Panc1 (cell line): ENCODE measurements around the gene C13orf46. TPM values are rescaled to one million over a fixed set of nuclear protein-coding genes. Genes with fewer than 3 reads are reported as not detected.

ENCODE experiments used
- ATAC-seq: fragments of 200-7000 bp; cut with Tn5 transposase; 2 replicates; pipeline ENCODE4 v1.9.1; 2020; ENCODE audit warnings: mild to moderate bottlenecking, moderate library complexity
- BruUV-seq: library from RNA; stranded (reverse); fragments of 400-500 nt; replicated peaks from 2 replicates; lab custom pipeline; 2021; lab: Mats Ljungman, UMichigan
- CTCF ChIA-PET: fragments of 300-600 bp; sonication (Branson Sonifier 250); formaldehyde crosslinking; loops from one replicate; lab custom pipeline; 2022; ENCODE audit warnings: antibody characterized with exemption; lab: Charles Lee
- POLR2A ChIA-PET: fragments of 300-600 bp; sonication (Branson Sonifier 250); formaldehyde crosslinking; loops from one replicate; lab custom pipeline; 2022; ENCODE audit warnings: antibody characterized with exemption; lab: Charles Lee
- DNase-seq: peaks from one replicate; pipeline ENCODE4 v3.0.0-alpha.2; 2010; ENCODE audit warnings: low read depth, low spot score
- H3K27ac ChIP-seq: 2 replicates; pipeline ENCODE4 v1.5.1; 2011; ENCODE audit warnings: mild to moderate bottlenecking, low read length, inconsistent platforms
- H3K27me3 ChIP-seq: fragments of 200-500 bp; sonication (Bioruptor generic); 2 replicates; pipeline ENCODE4 v1.6.0; 2014; ENCODE audit warnings: low read length, inconsistent platforms; ENCODE audit not compliant: control insufficient read depth, insufficient read depth
- H3K36me3 ChIP-seq: fragments of 200-500 bp; sonication (Bioruptor generic); 2 replicates; pipeline ENCODE4 v1.5.1; 2014; ENCODE audit warnings: inconsistent platforms, mild to moderate bottlenecking, low read length, moderate library complexity; ENCODE audit not compliant: control insufficient read depth, insufficient read depth
- H3K4me1 ChIP-seq: 2 replicates; pipeline ENCODE4 v1.5.1; 2011; ENCODE audit warnings: inconsistent platforms, mild to moderate bottlenecking, low read length, moderate library complexity; ENCODE audit not compliant: control insufficient read depth, insufficient read depth
- H3K4me3 ChIP-seq, 2 experiments: 2 replicates each; pipeline ENCODE4 v1.5.1; 2011 to 2012; ENCODE audit warnings: low read depth in 2 of 2, low read length in 2 of 2, mild to moderate bottlenecking in 2 of 2, inconsistent platforms in 1 of 2, moderate library complexity in 1 of 2
- H3K9me3 ChIP-seq: fragments of 200-500 bp; sonication (Bioruptor generic); 2 replicates; pipeline ENCODE4 v1.5.1; 2014; ENCODE audit warnings: low read depth, mild to moderate bottlenecking, inconsistent platforms, low read length, moderate library complexity; ENCODE audit not compliant: control insufficient read depth, insufficient read depth
- POLR2AphosphoS5 ChIP-seq: IDR thresholded peaks from 2 replicates; pipeline ENCODE4 v1.6.1; 2012; ENCODE audit warnings: mild to moderate bottlenecking, low read depth, low read length, moderate library complexity
- SIN3A ChIP-seq: IDR thresholded peaks from 2 replicates; pipeline ENCODE4 v1.6.1; 2012; ENCODE audit warnings: low read depth, mild to moderate bottlenecking, low read length, moderate library complexity, borderline replicate concordance; ENCODE audit not compliant: insufficient read depth
- TCF7L2 ChIP-seq: IDR thresholded peaks from 2 replicates; pipeline ENCODE4 v1.6.1; 2011; ENCODE audit warnings: mild to moderate bottlenecking, low read depth, low read length, inconsistent platforms
- in situ Hi-C: cut with HindIII; loops from 2 replicates; pipeline ENCODE4 v1.10.0; 2016; ENCODE audit warnings: low sequenced_read_pairs, low pct_unique_long_range_greater_than_20kb
- intact Hi-C: fragments of 100-400 bp; cut with micrococcal nuclease; formaldehyde crosslinking; loops from one replicate; pipeline ENCODE4 v1.10.0; 2022; ENCODE audit not compliant: unreplicated experiment
- total RNA-seq: library from RNA; stranded (reverse); gene quantifications from one replicate; pipeline ENCODE4 v1.2.1, GENCODE V29; 2021; ENCODE audit not compliant: unreplicated experiment
- TF ChIP-seq, protein P1 (sequence below): fragments of 450-650 bp; IDR thresholded peaks from 2 replicates; pipeline ENCODE4 v1.5.1; 2017; ENCODE audit warnings: mild to moderate bottlenecking
- TF ChIP-seq, protein P2 (sequence below), 2 experiments: IDR thresholded peaks; 2 replicates each; pipeline ENCODE4 v1.6.1; 2011 to 2012; ENCODE audit warnings: low read depth in 2 of 2, control low read depth in 1 of 2, low read length in 1 of 2, mild to moderate bottlenecking in 1 of 2, moderate library complexity in 1 of 2; ENCODE audit not compliant: insufficient read depth in 1 of 2

Gene C13orf46
- total RNA-seq, 1 experiment from 2014 or later: 2.6 TPM

DNA sequence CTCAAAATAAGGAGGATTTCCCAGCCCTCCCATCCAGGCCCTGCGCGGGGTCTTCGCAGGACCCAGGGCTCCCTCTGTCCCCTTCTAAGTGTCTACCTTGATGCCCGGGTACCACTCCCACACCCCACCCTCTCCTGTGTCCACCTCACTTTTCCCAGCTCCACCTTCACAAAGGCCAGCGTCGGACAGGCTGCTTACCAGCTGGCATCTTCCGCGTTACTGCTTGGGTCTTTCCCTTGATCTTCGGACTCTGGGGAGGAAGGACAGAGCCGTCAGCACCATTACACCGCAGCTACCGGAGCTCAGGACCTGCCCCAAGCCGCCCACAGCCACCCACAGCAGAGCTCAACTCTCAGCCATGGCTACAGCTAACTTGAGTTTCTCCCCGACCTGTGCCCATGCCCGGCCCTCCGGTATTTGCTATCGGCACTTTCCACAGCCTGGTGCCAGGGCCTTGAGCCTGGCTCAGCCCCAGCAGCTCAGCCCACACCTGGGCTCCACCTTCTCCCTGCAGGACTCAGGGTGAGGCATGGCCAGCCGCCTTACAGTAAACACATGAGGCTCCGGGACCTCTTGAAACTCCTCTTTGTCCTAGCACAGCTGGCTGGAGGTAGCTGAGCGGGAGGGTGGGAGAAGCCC lies 3.8 kb downstream of the C13orf46 start:
- DNase-seq: no peak
- TF ChIP-seq TCF7L2 (no peak), SIN3A (no peak), POLR2AphosphoS5 (no peak)
- TF ChIP-seq, protein P1, sequence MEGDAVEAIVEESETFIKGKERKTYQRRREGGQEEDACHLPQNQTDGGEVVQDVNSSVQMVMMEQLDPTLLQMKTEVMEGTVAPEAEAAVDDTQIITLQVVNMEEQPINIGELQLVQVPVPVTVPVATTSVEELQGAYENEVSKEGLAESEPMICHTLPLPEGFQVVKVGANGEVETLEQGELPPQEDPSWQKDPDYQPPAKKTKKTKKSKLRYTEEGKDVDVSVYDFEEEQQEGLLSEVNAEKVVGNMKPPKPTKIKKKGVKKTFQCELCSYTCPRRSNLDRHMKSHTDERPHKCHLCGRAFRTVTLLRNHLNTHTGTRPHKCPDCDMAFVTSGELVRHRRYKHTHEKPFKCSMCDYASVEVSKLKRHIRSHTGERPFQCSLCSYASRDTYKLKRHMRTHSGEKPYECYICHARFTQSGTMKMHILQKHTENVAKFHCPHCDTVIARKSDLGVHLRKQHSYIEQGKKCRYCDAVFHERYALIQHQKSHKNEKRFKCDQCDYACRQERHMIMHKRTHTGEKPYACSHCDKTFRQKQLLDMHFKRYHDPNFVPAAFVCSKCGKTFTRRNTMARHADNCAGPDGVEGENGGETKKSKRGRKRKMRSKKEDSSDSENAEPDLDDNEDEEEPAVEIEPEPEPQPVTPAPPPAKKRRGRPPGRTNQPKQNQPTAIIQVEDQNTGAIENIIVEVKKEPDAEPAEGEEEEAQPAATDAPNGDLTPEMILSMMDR: no peak
- TF ChIP-seq, protein P2, sequence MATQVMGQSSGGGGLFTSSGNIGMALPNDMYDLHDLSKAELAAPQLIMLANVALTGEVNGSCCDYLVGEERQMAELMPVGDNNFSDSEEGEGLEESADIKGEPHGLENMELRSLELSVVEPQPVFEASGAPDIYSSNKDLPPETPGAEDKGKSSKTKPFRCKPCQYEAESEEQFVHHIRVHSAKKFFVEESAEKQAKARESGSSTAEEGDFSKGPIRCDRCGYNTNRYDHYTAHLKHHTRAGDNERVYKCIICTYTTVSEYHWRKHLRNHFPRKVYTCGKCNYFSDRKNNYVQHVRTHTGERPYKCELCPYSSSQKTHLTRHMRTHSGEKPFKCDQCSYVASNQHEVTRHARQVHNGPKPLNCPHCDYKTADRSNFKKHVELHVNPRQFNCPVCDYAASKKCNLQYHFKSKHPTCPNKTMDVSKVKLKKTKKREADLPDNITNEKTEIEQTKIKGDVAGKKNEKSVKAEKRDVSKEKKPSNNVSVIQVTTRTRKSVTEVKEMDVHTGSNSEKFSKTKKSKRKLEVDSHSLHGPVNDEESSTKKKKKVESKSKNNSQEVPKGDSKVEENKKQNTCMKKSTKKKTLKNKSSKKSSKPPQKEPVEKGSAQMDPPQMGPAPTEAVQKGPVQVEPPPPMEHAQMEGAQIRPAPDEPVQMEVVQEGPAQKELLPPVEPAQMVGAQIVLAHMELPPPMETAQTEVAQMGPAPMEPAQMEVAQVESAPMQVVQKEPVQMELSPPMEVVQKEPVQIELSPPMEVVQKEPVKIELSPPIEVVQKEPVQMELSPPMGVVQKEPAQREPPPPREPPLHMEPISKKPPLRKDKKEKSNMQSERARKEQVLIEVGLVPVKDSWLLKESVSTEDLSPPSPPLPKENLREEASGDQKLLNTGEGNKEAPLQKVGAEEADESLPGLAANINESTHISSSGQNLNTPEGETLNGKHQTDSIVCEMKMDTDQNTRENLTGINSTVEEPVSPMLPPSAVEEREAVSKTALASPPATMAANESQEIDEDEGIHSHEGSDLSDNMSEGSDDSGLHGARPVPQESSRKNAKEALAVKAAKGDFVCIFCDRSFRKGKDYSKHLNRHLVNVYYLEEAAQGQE (IDR thresholded peaks at IDR 0.05; ENCODE audit: insufficient read depth in 1 of 2, low read depth in 2 of 2, low read length in 1 of 2): no peak
- H3K27ac ChIP-seq: no peak overlapping the region; the same call in 1 of the 2 replicates
- intact Hi-C loops: no loop called here
- H3K27me3 ChIP-seq: no peaks in the 10 kb centered on the region
- CTCF ChIA-PET: no interaction called here
- no peak for ATAC-seq
- no peaks in the 10 kb centered on the region for H3K36me3 ChIP-seq
- POLR2A ChIA-PET: no interaction called here
- BruUV-seq: no TSS peak
- H3K4me3 ChIP-seq: no peak overlapping the region
- H3K4me1 ChIP-seq: 0 out of 2 replicates have a peak, but pooled peaks cover 4% of the 10 kb centered on the region
- no peaks in the 10 kb centered on the region for H3K9me3 ChIP-seq
- in situ Hi-C loops: no loop called here

DNA sequence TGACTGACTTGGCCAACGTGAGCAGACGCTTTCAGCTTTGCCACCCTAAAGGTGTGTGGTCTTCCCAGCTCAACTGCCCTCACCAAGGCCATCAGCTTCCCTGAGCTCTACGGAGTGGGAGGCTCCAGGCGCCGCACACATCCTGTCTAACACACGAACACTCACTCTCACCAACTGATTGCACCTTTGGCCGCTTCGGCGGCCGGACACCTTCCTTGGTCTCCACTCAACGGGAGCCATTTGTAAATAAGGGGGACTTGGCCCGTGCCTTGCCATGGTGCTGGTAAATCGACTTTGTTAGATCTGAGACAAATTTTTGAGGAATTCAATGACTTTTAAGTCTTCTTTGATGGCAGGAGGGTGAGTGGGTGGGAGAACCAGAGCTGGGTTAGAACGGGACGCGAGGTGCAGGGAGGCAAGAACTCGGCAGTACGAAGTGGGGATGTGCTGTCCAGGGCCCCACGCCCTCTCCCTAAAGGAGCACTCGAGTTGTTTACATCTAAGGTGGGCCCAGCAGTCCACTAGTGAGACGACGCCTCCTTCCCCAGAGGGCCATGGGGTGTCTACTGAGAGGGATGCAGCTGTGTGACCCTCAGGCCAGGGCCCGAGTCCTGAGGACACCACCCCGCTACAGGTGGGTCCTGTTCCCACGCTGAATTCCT lies 4.4 kb downstream of the C13orf46 start:
- intact Hi-C loops: no loop called here
- no peak for ATAC-seq

More for the DNA sequence above, 4.4 kb downstream of the C13orf46 start:
- Histone ChIP-seq H3K4me1 (0 out of 2 replicates have a peak, but pooled peaks cover 4% of the 10 kb centered on the region), H3K27me3 (no peaks in the 10 kb centered on the region), H3K9me3 (no peaks in the 10 kb centered on the region), H3K4me3 (no peak overlapping the region), H3K27ac (no peak overlapping the region), H3K36me3 (no peaks in the 10 kb centered on the region)
- ChIA-PET POLR2A (no interaction called here), CTCF (no interaction called here)
- TF ChIP-seq SIN3A (no peak), POLR2AphosphoS5 (no peak), TCF7L2 (no peak)
- TF ChIP-seq, protein P2 (IDR thresholded peaks at IDR 0.05; ENCODE audit: insufficient read depth in 1 of 2, low read depth in 2 of 2, low read length in 1 of 2): no peak
- TF ChIP-seq, protein P1: no peak
- in situ Hi-C loops: no loop called here
- no peak for DNase-seq
- no TSS peak for BruUV-seq
